ENCODE results near the gene PHC3. TPM values are rescaled to one million over a fixed set of nuclear protein-coding genes. Genes with fewer than 3 reads are reported as not detected.

The PHC3 gene, protein sequence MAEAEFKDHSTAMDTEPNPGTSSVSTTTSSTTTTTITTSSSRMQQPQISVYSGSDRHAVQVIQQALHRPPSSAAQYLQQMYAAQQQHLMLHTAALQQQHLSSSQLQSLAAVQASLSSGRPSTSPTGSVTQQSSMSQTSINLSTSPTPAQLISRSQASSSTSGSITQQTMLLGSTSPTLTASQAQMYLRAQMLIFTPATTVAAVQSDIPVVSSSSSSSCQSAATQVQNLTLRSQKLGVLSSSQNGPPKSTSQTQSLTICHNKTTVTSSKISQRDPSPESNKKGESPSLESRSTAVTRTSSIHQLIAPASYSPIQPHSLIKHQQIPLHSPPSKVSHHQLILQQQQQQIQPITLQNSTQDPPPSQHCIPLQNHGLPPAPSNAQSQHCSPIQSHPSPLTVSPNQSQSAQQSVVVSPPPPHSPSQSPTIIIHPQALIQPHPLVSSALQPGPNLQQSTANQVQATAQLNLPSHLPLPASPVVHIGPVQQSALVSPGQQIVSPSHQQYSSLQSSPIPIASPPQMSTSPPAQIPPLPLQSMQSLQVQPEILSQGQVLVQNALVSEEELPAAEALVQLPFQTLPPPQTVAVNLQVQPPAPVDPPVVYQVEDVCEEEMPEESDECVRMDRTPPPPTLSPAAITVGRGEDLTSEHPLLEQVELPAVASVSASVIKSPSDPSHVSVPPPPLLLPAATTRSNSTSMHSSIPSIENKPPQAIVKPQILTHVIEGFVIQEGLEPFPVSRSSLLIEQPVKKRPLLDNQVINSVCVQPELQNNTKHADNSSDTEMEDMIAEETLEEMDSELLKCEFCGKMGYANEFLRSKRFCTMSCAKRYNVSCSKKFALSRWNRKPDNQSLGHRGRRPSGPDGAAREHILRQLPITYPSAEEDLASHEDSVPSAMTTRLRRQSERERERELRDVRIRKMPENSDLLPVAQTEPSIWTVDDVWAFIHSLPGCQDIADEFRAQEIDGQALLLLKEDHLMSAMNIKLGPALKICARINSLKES
- 30.1 and 30.4 TPM in 2 replicates for total RNA-seq

GRCh38 chr3:170180908-170181885, at the start of gene PHC3:
Gene PHC3, minus strand, starts transcription at chr3:170181733. Its CDS starts 18 bp downstream, at chr3:170181715.

GRCh38 chr3:170221924-170222646, 40.6 kb upstream of the PHC3 start, which contains the start of gene PRKCI:
Gene PRKCI, plus strand, starts transcription at chr3:170222424. Its CDS starts 246 bp downstream, at chr3:170222670.

Other genes starting within 250 kb of the PHC3 start
- 51.5 and 62.5 TPM in 2 replicates for gene SEC62, start 214.9 kb downstream of the PHC3 start, total RNA-seq
- 0.22 and 0.50 TPM in 2 replicates for gene GPR160, start 143.7 kb downstream of the PHC3 start, total RNA-seq
- 43.2 and 55.7 TPM in 2 replicates for gene PRKCI, start 40.7 kb upstream of the PHC3 start, total RNA-seq
- 61.3 and 107 TPM in 2 replicates for gene SKIL, start 176.0 kb upstream of the PHC3 start, total RNA-seq
- 264 and 356 TPM in 2 replicates for gene CLDN11, start 237.1 kb upstream of the PHC3 start, total RNA-seq